NCI-H446 treated with DMSO at 0.1 percent for 48 hours (cell line): Measurements from ENCODE around the gene PPFIBP1.
"Not testable (repeated sequence)": the region's sequence is repeated elsewhere in the genome, so short reads cannot be mapped to it uniquely, and the experiment has no call there.

ENCODE experiments used
- DNase-seq: peaks from one replicate; lab custom pipeline; 2025; lab: John Stamatoyannopoulos, UW

Gene PPFIBP1

GRCh38 chr12:27566626-27567025 is 42.6 kb downstream of the PPFIBP1 start:
- DNase-seq: no peak

GRCh38 chr12:27571463-27571862 is 47.5 kb downstream of the PPFIBP1 start:
- no peak for DNase-seq

GRCh38 chr12:27572486-27573255 is 48.7 kb downstream of the PPFIBP1 start:
- no peak for DNase-seq

GRCh38 chr12:27573972-27574371 is 50.0 kb downstream of the PPFIBP1 start:
- no peak for DNase-seq

- no peak for DNase-seq
Measured at GRCh38 chr12:27575090-27575761, 51.2 kb downstream of the PPFIBP1 start.

GRCh38 chr12:27575762-27576118 is 51.7 kb downstream of the PPFIBP1 start:
- no peak for DNase-seq

GRCh38 chr12:27576667-27577347 is 52.8 kb downstream of the PPFIBP1 start:
- DNase-seq: no peak

GRCh38 chr12:27577688-27578087 is 53.7 kb downstream of the PPFIBP1 start:
- DNase-seq: no peak

GRCh38 chr12:27578689-27579372 is 54.8 kb downstream of the PPFIBP1 start:
- no peak for DNase-seq

GRCh38 chr12:27580561-27581330 is 56.7 kb downstream of the PPFIBP1 start:
- no peak for DNase-seq

GRCh38 chr12:27581331-27581671 is 57.3 kb downstream of the PPFIBP1 start:
- DNase-seq: not testable (repeated sequence)

- not testable (repeated sequence) for DNase-seq
Measured at GRCh38 chr12:27581833-27582232, 57.8 kb downstream of the PPFIBP1 start.

- DNase-seq: not testable (repeated sequence)
Measured at GRCh38 chr12:27582445-27582844, 58.4 kb downstream of the PPFIBP1 start.

GRCh38 chr12:27583057-27583797 is 59.2 kb downstream of the PPFIBP1 start:
- no peak for DNase-seq

GRCh38 chr12:27583981-27584380 is 60.0 kb downstream of the PPFIBP1 start:
- no peak for DNase-seq

GRCh38 chr12:27585739-27586265 is 61.8 kb downstream of the PPFIBP1 start:
- no peak for DNase-seq

GRCh38 chr12:27588075-27588730 is 64.2 kb downstream of the PPFIBP1 start:
- not testable (repeated sequence) for DNase-seq

- no peak for DNase-seq
Measured at GRCh38 chr12:27588776-27589175, 64.8 kb downstream of the PPFIBP1 start.

GRCh38 chr12:27589419-27589818 is 65.4 kb downstream of the PPFIBP1 start:
- DNase-seq: no peak

- DNase-seq: not testable (repeated sequence)
Measured at GRCh38 chr12:27591698-27592097, 67.7 kb downstream of the PPFIBP1 start.
